ENCODE data around the gene HSPA13.
"Not testable (repeated sequence)": the region's sequence is repeated elsewhere in the genome, so short reads cannot be mapped to it uniquely, and the experiment has no call there.

DNA sequence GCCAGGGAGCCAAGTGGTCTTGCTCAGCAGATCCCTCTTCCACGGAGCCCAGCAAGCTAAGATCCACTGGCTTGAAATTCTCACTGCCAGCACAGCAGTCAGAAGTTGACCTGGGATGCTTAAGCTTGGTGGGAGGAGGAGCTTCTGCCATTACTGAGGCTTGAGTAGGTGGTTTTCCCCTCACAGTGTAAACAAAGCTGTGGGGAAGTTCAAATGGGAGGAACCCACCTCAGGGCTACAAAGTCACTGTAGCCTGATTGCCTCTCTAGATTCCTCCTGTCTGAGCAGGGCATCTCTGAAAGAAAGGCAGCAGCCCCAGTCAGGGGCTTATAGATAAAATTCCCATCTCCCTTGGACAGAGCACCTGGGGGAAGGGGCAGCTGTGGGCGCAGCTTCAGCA is 55.6 kb downstream of the HSPA13 start:
- TF ChIP-seq CTCF, EZH2 (IDR thresholded peaks at IDR 0.05): not testable (repeated sequence)

Measured in neural progenitor cell (in vitro differentiated cells).